ENCODE measurements around the gene GXYLT1.

- TF ChIP-seq CTCF (IDR thresholded peaks at IDR 0.05) (no peak), POLR2A (IDR thresholded peaks at IDR 0.05) (no peak)
Measured at GRCh38 chr12:42097971-42098370, 46.7 kb downstream of the GXYLT1 start.
